Spleen (tissue), 7 donors: ENCODE data around the gene NATD1.

Source experiments
- CTCF ChIP-seq, 11 experiments: fragments of 200-600 bp in 7 of 11; fragments of 450-650 bp in 4 of 11; sonication (generic) in 4 of 11; IDR thresholded peaks in 8 of 11; conservative IDR thresholded peaks in 3 of 11; 1 replicate in 7 of 11; 2 replicates in 4 of 11; pipeline versions ENCODE4 v1.4.0 to v1.8.0; 2016 to 2021; ENCODE audit warnings: antibody characterized with exemption in 11 of 11, inconsistent platforms in 4 of 11, mild to moderate bottlenecking in 1 of 11
- POLR2A ChIP-seq, 3 donors: fragments of 450-650 bp; IDR thresholded peaks; one replicate each; pipeline ENCODE4 v1.5.1; 2017; ENCODE audit warnings: antibody characterized with exemption in 3 of 3, mild to moderate bottlenecking in 1 of 3
- POLR2AphosphoS5 ChIP-seq, 3 donors: sonication (generic); formaldehyde crosslinking; IDR thresholded peaks; one replicate each; pipeline ENCODE4 v1.5.1; 2017; ENCODE audit warnings: antibody characterized with exemption in 3 of 3
- donor health status: DM: no; HTN: no; CAD: no; lungs with moderate emphysema.
- donor health status: DM: no; HTN: no; CAD: no.
- donor health status: DM: no; HTN: no; CAD: no.

- TF ChIP-seq CTCF (IDR thresholded peaks at IDR 0.05 in 8 of 11, conservative IDR thresholded peaks at IDR 0.05 in 3 of 11) (no peak), POLR2AphosphoS5 (IDR thresholded peaks at IDR 0.05) (no peak), POLR2A (IDR thresholded peaks at IDR 0.05) (no peak)
Observed at GRCh38 chr17:21201298-21201595, 52.0 kb downstream of the NATD1 start.
